ENCODE data around the gene TUBB2B. TPM values are rescaled to one million over a fixed set of nuclear protein-coding genes. Genes with fewer than 3 reads are reported as not detected.

Gene TUBB2B
- total and polyA plus RNA-seq, 9 of the 15 experiments (the other 6 are each of a cell fraction or from before 2014, with no cell fraction given) = 0.11 to 9.7 (median 4.6) TPM

GRCh38 chr6:3258720-3259490 lies 31.5 kb upstream of the TUBB2B start, which contains the start of gene PSMG4 (continued):
- peak; percentile 91 for TF ChIP-seq MYC (IDR thresholded peaks at IDR 0.05; ENCODE audit: low read depth, low read length)
- TF ChIP-seq MYC (CRISPR knock-in tag; IDR thresholded peaks at IDR 0.05; ENCODE audit: borderline replicate concordance, low read depth) = no peak
- TF ChIP-seq SP1 (CRISPR knock-in tag; IDR thresholded peaks at IDR 0.05) = peak; percentile 96
- TF ChIP-seq, protein P1, sequence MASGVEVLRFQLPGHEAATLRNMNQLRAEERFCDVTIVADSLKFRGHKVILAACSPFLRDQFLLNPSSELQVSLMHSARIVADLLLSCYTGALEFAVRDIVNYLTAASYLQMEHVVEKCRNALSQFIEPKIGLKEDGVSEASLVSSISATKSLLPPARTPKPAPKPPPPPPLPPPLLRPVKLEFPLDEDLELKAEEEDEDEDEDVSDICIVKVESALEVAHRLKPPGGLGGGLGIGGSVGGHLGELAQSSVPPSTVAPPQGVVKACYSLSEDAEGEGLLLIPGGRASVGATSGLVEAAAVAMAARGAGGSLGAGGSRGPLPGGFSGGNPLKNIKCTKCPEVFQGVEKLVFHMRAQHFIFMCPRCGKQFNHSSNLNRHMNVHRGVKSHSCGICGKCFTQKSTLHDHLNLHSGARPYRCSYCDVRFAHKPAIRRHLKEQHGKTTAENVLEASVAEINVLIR (CRISPR knock-in tag; IDR thresholded peaks at IDR 0.05) = no peak
- TF ChIP-seq SAP30 (IDR thresholded peaks at IDR 0.05; ENCODE audit: borderline replicate concordance, insufficient read depth, low read depth, low read length, poor library complexity, severe bottlenecking) = peak; percentile 87
- no peak for TF ChIP-seq OTX1 (CRISPR knock-in tag; IDR thresholded peaks at IDR 0.05)
- TF ChIP-seq BHLHE40 (IDR thresholded peaks at IDR 0.05; ENCODE audit: low read length) = peak; percentile 46; the same call in 1 of the 2 replicates
- TF ChIP-seq MAX (CRISPR knock-in tag; IDR thresholded peaks at IDR 0.05) = peak; percentile 90
- TF ChIP-seq ZNF707 (CRISPR knock-in tag; conservative IDR thresholded peaks at IDR 0.05) = no peak
- TF ChIP-seq KAT7 (CRISPR knock-in tag; IDR thresholded peaks at IDR 0.05; ENCODE audit: borderline replicate concordance) = peak; percentile 95
- no peak for TF ChIP-seq PHTF2 (CRISPR knock-in tag; IDR thresholded peaks at IDR 0.05)
- no peak for TF ChIP-seq FOXO4 (CRISPR knock-in tag; IDR thresholded peaks at IDR 0.05)
- 0 out of 2 replicates have a peak, but pooled peaks have one; percentile 48 for TF ChIP-seq RHOXF2B (CRISPR knock-in tag; conservative IDR thresholded peaks at IDR 0.05)
- no peak for TF ChIP-seq KLF16 (IDR thresholded peaks at IDR 0.05)
- TF ChIP-seq PHB2 (IDR thresholded peaks at IDR 0.05; ENCODE audit: low read depth) = no peak
- no peak for TF ChIP-seq ADNP (tag; IDR thresholded peaks at IDR 0.05)
- TF ChIP-seq TAF15 (IDR thresholded peaks at IDR 0.05; ENCODE audit: low read depth, low read length) = no peak
- no peak for TF ChIP-seq RBM25 (IDR thresholded peaks at IDR 0.05; ENCODE audit: low read depth, low read length, severe bottlenecking)
- no peak for TF ChIP-seq LARP7 (IDR thresholded peaks at IDR 0.05)
- TF ChIP-seq CREB1 (IDR thresholded peaks at IDR 0.05) = peak; percentile 51; the same call in 1 of the 2 replicates
- TF ChIP-seq CREB1 (CRISPR knock-in tag; IDR thresholded peaks at IDR 0.05) = peak; percentile 68
- peak; percentile 73 for TF ChIP-seq ATF7 (IDR thresholded peaks at IDR 0.05)
- no peak for TF ChIP-seq NCOA2 (IDR thresholded peaks at IDR 0.05; ENCODE audit: partially characterized antibody in 2 of 2)
- no peak for TF ChIP-seq ZNF175 (CRISPR knock-in tag; IDR thresholded peaks at IDR 0.05; ENCODE audit: low read depth)
- TF ChIP-seq FOXM1 (IDR thresholded peaks at IDR 0.05; ENCODE audit: low read depth) = peak; percentile 64; the same call in 1 of the 2 replicates
- peak; percentile 86; the same call in 1 of the 2 replicates for TF ChIP-seq FOXM1 (CRISPR knock-in tag; IDR thresholded peaks at IDR 0.05; ENCODE audit: low read depth)
